ENCODE measurements around the gene ADTRP.

DNA sequence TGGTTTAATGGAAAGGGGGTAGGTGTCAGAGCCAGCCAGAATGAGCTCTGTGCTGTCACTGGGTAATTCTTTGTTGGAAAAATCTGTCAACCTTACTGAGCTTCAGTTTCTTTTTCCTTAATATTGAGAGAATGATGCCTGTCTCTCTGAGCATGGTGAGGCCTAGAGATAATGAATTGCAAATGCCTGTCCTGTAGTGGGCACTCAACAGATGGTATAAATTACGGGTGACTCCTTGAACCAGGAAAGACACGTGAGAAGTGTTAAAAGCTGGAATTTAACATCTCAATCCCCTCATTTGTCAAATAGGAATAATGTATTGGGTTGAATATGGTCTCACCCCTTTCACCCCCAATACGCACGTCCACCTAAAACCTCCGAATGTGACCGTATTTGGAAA is 74.9 kb downstream of the ADTRP start:
- no peak for TF ChIP-seq POLR2A (IDR thresholded peaks at IDR 0.05)
- TF ChIP-seq, protein P1, sequence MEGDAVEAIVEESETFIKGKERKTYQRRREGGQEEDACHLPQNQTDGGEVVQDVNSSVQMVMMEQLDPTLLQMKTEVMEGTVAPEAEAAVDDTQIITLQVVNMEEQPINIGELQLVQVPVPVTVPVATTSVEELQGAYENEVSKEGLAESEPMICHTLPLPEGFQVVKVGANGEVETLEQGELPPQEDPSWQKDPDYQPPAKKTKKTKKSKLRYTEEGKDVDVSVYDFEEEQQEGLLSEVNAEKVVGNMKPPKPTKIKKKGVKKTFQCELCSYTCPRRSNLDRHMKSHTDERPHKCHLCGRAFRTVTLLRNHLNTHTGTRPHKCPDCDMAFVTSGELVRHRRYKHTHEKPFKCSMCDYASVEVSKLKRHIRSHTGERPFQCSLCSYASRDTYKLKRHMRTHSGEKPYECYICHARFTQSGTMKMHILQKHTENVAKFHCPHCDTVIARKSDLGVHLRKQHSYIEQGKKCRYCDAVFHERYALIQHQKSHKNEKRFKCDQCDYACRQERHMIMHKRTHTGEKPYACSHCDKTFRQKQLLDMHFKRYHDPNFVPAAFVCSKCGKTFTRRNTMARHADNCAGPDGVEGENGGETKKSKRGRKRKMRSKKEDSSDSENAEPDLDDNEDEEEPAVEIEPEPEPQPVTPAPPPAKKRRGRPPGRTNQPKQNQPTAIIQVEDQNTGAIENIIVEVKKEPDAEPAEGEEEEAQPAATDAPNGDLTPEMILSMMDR (IDR thresholded peaks at IDR 0.05), result no peak
